Measurements from ENCODE around the gene PMF1. TPM values are rescaled to one million over a fixed set of nuclear protein-coding genes. Genes with fewer than 3 reads are reported as not detected.

PMF1 gene
- total RNA-seq, 4 donors from 2014 or later: 73.3 to 119 (median 89.9) TPM

DNA sequence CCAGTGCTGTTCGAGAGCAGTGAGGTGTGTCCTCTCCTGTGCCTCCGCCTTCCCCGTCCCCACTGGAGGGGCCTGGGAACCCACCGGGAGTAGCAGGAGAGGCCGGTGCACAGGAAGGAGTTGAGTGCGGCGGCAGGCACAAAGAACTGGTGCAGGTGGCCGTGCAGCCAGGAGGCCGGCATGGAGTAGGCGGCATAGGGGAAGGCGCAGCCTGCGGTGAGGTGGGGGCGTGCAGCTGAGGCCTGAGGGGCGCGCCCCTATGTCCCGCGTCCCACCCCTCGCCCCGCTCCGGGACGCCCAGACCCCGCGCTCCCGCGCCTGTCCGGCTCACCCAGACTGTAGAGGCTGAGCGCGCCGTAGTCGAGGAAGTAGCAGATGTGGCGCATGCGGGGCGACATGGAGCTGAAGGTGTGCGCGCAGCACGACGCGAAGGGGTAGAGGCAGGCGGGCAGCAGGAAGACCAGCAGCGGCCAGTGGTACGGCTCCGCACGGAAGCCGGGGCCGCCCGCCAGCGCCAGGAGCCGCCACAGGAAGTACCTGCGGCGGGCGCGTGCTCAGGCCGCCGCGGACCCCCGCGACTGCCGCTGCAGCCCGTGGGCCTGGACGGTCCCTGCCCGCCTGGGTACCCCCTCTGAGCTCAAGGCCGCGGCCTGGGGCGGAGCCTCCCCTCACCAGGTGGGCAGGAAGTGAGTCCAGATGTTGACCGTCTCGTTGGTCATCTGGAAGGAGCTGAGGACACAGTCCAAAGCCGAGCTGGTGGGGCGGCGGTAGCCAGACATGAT is 32.8 kb downstream of the PMF1 start:
- TF ChIP-seq, protein P1, sequence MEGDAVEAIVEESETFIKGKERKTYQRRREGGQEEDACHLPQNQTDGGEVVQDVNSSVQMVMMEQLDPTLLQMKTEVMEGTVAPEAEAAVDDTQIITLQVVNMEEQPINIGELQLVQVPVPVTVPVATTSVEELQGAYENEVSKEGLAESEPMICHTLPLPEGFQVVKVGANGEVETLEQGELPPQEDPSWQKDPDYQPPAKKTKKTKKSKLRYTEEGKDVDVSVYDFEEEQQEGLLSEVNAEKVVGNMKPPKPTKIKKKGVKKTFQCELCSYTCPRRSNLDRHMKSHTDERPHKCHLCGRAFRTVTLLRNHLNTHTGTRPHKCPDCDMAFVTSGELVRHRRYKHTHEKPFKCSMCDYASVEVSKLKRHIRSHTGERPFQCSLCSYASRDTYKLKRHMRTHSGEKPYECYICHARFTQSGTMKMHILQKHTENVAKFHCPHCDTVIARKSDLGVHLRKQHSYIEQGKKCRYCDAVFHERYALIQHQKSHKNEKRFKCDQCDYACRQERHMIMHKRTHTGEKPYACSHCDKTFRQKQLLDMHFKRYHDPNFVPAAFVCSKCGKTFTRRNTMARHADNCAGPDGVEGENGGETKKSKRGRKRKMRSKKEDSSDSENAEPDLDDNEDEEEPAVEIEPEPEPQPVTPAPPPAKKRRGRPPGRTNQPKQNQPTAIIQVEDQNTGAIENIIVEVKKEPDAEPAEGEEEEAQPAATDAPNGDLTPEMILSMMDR (IDR thresholded peaks at IDR 0.05 in 4 of 5, conservative IDR thresholded peaks at IDR 0.05 in 1 of 5): no peak
- TF ChIP-seq POLR2A (IDR thresholded peaks at IDR 0.05): no peak
- peaks cover 7 to 10% of the 10 kb centered on the region in 2 donors for H3K4me1 ChIP-seq
- H3K4me3 ChIP-seq: peak overlapping the region; percentile 13 to 31 (median 29)
- intact Hi-C loops (cut with DNase I; ENCODE audit: low total_unique reads) (no loop called here), in situ Hi-C loops (cut with MboI; ENCODE audit: low sequenced_read_pairs in 4 of 4) (no loop called here)
- peaks cover 0 to 23% of the 10 kb centered on the region in 2 donors for H3K36me3 ChIP-seq
- H3K9me3 ChIP-seq: no peaks in the 10 kb centered on the region
- H3K27me3 ChIP-seq: peaks cover 17 to 20% (median 20%) of the 10 kb centered on the region in 3 donors
- ATAC-seq (peak; percentile 10 to 15), DNase-seq (no peak)
- H3K27ac ChIP-seq: no peak overlapping the region

DNA sequence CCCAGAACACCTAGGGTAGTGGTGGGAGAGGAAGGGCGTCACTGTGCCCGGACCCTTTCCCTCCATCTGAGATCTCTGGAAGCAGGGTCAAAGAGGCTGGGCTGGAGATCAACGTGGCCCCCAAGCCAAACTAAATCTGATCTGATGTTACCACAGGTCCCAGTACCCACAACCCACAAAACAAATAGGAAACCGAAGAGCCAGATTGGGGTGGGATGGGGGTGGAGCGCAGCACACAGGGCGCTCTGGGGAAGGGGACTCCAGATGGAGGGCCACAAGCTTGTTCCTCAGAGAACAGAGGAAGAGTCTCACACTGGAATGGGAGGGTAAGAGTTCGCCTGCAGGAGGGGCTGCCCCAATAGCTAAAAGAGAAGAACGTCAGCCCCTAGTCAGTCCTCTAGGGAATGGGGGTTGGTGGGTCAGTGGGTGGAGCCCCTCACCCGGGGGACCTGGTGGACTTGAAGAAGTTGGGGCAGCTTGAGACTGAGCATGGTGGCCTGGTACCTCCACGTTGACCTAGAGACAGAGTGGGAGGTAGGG is 33.5 kb downstream of the PMF1 start:
- no peaks in the 10 kb centered on the region for H3K9me3 ChIP-seq
- ATAC-seq: no peak
- no peak for DNase-seq
- in situ Hi-C loops (cut with MboI; ENCODE audit: low sequenced_read_pairs in 4 of 4) (no loop called here), intact Hi-C loops (cut with DNase I; ENCODE audit: low total_unique reads) (no loop called here)
- peaks cover 17 to 20% (median 20%) of the 10 kb centered on the region in 3 donors for H3K27me3 ChIP-seq
- H3K27ac ChIP-seq: no peak overlapping the region
- TF ChIP-seq POLR2A (IDR thresholded peaks at IDR 0.05): no peak
- TF ChIP-seq, protein P1 (IDR thresholded peaks at IDR 0.05 in 4 of 5, conservative IDR thresholded peaks at IDR 0.05 in 1 of 5): no peak
- peaks cover 7 to 10% of the 10 kb centered on the region in 2 donors for H3K4me1 ChIP-seq
- peak overlapping the region in 1 of 4 donors; percentile 28 for H3K4me3 ChIP-seq
- H3K36me3 ChIP-seq: peaks cover 0 to 24% of the 10 kb centered on the region in 2 donors

DNA sequence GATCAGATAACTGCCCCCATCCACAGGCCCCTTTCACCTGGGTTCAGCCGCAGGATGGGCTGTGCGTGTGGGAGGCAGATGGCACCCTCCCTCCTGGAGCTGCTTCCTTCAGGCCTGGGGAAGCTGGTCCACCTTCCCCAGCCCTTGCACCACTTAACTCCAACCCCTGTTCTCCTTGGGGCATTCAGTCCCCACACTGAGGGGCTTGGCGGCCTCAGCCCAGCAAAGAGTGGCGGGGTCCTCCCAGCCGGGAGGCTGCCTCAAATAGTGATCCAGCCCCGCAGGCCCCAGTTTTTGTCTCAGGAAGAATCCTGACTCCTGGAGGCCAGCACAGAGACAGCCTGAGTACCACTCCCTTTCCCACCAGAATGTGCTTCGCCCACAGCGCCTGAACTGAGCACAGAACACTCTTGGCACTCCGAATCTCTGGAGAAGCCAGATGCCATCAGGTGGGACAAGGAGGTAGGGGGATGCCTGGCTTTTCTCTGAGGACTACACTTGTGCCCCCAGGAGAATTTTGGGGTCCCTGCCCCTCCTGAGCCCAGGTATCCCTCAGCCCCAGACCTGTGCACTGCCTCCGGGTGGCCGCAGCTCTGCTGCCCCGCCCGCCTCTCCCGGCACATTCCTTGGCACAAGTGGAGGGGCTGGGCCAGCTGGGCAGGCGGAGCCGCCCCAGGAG is 34.1 kb downstream of the PMF1 start:
- no peak for TF ChIP-seq POLR2A (IDR thresholded peaks at IDR 0.05)
- TF ChIP-seq, protein P1 (IDR thresholded peaks at IDR 0.05 in 4 of 5, conservative IDR thresholded peaks at IDR 0.05 in 1 of 5): no peak
- ATAC-seq (peak in 1 of 2 donors; percentile 19), DNase-seq (peak in 1 of 2 donors; percentile 35)
- Histone ChIP-seq H3K36me3 (peaks cover 0 to 30% of the 10 kb centered on the region in 2 donors), H3K4me3 (no peak overlapping the region), H3K9me3 (no peaks in the 10 kb centered on the region), H3K4me1 (peaks cover 7 to 10% of the 10 kb centered on the region in 2 donors), H3K27me3 (peaks cover 17 to 20% (median 20%) of the 10 kb centered on the region in 3 donors), H3K27ac (no peak overlapping the region)
- intact Hi-C loops (cut with DNase I; ENCODE audit: low total_unique reads): no loop called here
- in situ Hi-C loops (cut with MboI; ENCODE audit: low sequenced_read_pairs in 4 of 4): no loop called here

DNA sequence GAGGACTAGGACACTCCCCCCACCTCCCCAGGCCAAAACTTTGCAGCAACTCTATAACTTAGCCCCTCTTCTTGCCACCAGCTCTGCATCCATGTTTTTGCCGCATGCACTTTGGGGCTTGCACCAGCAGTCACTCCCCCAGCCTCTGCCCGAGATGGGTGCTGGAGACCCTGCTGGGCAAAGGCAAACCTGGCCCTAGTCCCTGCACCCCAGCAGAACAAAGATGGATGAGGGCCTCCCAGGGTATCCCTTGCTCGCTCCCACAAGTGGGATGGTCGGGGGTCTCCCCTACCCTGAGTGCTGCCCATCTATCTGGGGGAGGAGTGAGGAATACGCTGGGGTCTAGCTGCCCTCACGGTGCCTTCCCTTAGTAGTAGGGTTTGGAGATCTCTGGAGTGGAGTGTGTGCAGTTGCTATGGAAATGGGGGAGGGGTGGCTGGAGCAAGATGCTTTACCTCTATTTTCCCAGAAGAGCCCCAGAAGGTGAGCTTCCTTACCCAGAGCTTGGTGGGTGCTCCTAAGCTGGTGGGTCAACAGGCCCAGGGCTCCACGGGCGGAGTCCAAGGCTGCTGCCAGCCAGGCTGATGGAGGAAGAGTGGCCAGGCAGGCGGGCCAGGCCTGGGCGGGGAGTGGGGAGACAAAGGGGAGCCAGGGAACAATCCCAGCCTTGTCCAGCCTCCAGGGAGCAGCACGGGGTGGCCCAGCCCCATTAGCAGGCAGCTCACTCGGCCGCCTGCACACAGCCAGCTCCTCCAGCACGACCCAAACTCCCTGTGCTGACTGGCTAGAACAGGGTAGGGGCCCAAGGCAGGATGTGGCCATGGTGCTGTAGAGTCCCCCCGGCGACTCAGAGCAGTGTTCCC is 34.9 kb downstream of the PMF1 start, which contains the start of gene PAQR6:
TSS of gene PAQR6 (minus strand) at position 597 of the 863 bp plus-strand sequence. CDS start 1,325 bp downstream, outside the sequence.
- H3K4me1 ChIP-seq: peaks cover 7 to 10% of the 10 kb centered on the region in 2 donors
- intact Hi-C loops (cut with DNase I; ENCODE audit: low total_unique reads) (no loop called here), in situ Hi-C loops (cut with MboI; ENCODE audit: low sequenced_read_pairs in 4 of 4) (no loop called here)
- peaks cover 0 to 38% of the 10 kb centered on the region in 2 donors for H3K36me3 ChIP-seq
- H3K27me3 ChIP-seq: peaks cover 17 to 20% (median 20%) of the 10 kb centered on the region in 3 donors
- no peak for DNase-seq
- TF ChIP-seq, protein P1 (IDR thresholded peaks at IDR 0.05 in 4 of 5, conservative IDR thresholded peaks at IDR 0.05 in 1 of 5): no peak
- no peak for TF ChIP-seq POLR2A (IDR thresholded peaks at IDR 0.05)
- no peak within 1 kb of the TSS for H3K4me3 ChIP-seq
- H3K9me3 ChIP-seq: no peaks in the 10 kb centered on the region
- ATAC-seq: peak in 1 of 2 donors; percentile 9
- no peak within 1 kb of the TSS for H3K27ac ChIP-seq

All from gastrocnemius medialis (tissue), 4 donors.